HG03439 (cell line): ENCODE results near the gene KLF16.
A peak's percentile ranks its signal among the peaks of the same experiment; 100 is the strongest.

ENCODE experiments used
- ATAC-seq: cut with Tn5 transposase; IDR thresholded peaks from one replicate; pipeline ENCODE4 v1.9.1; 2021; ENCODE audit warnings: mild to moderate bottlenecking, moderate library complexity; ENCODE audit not compliant: unreplicated experiment

Gene KLF16

GRCh38 chr19:1826557-1827521 is 36.5 kb downstream of the KLF16 start:
- no peak for ATAC-seq

GRCh38 chr19:1825909-1826556 is 37.3 kb downstream of the KLF16 start:
- no peak for ATAC-seq

DNA sequence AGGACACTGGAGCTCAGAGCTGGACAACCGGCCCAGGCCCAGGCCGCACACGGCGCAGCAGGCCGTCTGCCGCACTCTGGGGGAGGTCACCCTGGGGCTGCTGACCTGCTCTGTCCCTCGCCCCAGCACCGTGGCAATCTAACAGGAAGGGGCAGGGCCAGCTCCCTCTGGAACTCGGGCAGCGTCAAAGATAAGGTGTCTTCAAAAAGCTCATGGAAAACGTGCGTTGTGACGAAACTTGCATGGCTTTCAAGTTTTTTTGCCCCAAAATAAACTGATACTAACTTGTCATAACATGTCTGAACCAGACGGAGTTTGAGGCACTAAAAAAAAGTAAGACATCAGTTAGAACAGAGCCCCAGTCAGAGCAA is 39.1 kb downstream of the KLF16 start:
- no peak for ATAC-seq

DNA sequence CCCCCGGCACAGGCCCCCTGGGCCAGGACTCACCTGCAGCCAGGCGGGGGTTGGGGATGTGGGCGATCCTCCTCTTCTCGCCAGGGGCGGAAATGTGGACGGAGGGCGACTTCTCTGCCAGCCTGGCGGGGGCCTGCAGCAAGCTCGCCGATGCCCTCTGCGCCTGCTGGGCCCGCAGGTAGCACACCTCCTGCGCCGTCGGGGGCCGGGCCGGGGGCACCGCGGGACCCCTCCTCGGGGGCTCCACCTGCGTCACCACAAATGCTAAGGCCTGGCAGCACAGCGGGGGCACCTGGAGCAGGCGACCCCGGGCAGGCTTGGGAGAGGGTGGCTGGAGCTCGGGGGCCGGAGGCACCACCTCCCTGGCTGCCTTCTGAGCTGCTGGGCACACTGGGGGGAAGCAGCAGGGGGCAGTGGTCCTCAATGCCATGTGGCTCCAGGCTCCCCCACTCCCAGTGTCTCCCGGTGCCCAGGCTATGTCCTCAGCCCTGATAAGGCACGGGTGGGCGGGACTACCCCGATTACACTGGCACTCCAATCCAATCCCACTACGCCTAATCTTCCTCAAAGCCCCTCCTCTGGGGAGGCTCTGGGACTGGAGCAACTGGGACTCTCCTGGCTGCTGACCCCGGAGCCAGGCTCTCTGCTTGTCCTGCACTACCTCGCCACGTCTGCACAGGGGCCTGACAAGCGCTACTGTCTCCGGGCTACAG is 39.7 kb downstream of the KLF16 start:
- ATAC-seq = no peak

DNA sequence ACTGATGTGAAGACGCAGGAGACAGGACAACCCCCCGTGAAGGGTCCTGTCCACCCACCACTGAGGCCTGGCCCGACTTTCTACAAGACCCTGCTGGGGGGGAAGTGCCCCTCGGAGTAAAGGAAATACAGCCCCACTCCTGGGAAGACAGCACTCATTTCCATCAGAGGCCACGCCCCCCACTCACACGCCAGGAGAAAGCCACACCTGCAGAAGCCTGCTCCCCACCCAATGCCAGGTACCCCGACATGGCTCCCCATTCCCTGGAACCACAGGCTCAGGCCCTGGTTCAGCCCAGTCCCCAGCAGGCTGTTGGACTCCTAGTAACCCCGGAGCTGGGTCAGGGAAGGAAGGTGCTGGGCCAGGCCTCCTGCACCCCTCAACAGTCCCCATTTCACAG is 40.4 kb downstream of the KLF16 start:
- no peak for ATAC-seq

DNA sequence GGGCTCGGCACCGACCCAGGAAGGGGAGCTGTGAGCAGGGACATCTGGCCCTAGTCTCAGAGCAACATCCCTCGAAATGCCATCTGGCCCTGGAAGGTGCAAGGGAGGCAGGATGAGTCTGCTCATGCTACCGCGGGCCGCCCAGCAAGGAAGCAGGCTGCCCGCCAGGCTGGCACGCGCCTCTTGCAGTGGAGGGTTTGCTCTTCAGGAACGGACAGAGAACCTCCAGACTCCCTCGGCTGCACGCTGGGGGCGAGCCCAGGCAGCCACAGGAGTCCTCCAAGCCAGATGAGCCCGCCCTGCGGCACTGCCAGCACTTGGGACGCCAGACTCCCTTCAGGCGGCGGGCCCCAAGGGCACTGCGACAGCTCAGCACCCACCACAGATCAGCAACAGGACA is 41.2 kb downstream of the KLF16 start:
- no peak for ATAC-seq

DNA sequence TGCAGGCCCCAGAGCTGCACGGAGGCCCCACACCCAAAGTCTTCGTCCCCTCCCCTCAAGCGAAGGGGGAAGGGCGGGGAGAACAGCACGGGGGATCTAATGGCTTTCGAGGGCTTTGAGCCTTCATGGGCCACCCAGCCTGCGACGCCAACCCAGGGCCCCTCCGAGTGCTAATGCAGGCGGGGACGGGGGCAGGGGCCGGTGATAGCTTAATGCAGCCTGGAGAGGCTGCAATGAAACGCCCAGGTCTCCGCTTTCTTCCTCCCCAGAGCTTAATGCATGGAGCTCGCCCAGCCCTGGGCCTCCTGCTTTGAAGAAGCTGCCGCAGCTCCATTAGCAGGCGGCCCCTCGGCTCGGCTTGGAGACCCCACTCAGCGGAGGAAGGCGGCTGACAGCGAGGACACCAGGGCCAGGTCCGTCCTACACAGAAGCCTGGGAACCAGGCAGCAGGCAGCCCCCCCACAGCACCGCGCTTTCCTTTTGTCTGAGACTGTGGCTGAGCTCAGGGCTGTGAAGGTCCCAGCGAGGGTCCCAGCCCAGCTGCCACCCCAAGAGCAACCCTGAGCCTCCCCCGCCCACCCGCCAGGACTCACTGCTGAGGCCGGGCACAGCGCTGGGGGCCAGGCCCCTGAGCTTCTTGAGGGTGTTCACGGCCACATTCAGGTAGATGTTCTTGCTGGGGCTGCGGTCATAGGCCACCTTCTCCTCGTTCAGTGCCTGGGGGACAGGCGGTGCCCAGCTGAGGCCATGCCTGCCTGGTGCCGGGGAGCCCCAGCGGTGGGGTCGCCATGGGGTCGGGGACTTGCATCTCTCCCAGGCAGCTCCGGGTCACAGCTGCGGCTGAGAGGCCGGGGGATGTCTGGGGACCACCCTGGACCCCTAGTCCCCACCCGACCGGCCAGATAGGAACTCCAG is 43.8 kb downstream of the KLF16 start:
- ATAC-seq = no peak

DNA sequence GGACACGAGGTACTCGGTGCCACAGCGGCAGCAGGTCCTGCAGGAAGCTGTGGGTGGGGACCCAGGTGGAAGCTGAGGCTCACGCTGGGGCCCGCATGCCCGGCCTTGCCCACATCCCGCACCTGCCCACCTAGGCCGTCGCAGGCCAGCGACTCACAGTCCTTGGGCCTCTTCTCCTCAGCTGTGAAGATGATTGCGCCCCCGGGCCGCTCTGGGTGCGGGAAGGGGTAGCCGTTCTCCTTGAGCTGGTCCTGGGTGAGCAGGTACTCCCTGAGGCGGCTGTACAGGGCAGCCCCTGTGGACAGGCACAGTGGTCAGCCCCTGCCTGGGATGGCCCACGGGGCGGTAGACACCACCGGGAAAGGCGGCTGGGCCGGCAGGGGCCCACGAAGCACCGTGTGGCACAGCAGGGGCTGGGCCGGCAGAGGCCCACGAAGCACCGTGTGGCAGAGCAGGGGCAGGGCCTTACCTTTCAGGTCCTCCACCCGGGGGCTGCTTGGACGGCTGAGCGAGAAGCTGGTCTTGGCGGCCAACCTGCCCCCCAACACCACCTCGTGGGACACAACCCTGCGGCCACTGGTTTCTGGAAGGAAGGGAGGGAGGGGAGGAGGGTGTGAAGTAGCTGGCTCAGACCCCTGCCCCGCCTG is 44.7 kb downstream of the KLF16 start:
- no peak for ATAC-seq

- no peak for ATAC-seq
Observed at GRCh38 chr19:1817553-1818179, 45.7 kb downstream of the KLF16 start.

- no peak for ATAC-seq
Observed at GRCh38 chr19:1816530-1817298, 46.7 kb downstream of the KLF16 start.

- no peak for ATAC-seq
Observed at GRCh38 chr19:1815605-1816529, 47.5 kb downstream of the KLF16 start.

GRCh38 chr19:1814833-1815604 is 48.4 kb downstream of the KLF16 start:
- ATAC-seq = no peak

DNA sequence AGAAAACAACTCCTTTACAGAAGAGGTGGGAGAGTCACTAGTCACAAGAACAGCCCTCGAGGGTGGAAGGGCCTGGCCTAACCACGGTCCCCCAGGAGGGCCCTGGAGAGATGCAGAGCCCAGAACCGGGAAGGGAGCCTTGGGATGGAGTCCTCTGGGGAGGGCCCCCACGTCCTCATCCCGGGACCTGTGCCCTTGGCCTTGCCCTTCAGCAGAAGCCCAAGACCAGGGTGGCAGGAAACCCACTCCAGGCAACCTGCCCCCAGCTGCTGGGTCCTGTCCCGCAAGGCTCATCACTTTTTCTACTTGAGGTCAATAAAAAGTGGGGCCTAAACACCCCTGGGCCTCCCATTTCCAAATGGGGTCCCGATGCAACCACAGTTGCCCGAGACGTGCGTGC is 49.0 kb downstream of the KLF16 start:
- ATAC-seq = no peak

GRCh38 chr19:1813192-1814182 is 49.9 kb downstream of the KLF16 start:
- no peak for ATAC-seq

DNA sequence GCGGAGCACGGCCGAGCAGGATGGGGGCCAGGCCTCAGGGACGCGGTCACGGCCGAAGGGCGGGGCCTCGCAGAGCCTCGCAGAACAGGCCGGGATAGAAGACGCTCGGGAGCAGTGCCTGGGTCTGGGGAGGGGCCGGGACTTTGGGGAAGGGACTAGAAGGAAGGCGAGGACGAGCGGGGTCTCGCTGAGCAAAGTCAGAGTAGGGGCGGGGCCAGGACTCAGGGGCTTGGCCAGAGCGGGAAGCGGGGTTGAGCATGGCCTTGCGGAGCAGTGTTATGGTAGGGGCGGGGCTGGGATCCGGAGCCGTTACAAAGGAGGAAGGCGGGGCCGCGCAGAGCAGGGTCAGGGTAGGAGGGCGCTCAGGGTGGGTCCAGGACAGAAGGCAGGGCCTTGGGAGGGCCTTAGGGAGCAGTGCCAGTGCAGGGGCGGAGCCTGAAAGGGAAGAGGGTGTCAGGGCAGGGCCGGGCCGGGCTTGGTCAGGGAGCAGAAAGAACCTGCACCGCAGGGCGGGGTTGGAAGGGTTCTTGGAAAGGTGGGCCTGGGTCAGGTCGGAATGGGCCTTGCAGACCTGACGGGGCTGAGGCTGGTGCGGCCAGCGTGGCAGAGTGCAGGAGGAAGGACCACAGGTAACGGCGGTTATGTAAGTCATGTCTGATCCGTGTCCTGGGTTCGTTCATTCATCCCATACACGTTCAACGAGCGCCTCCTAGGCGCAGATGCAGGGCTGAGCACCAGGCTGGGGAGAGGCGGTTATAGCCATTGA is 50.8 kb downstream of the KLF16 start:
- ATAC-seq = peak; percentile 74
